ENCODE data around the gene TMC2. TPM values are rescaled to one million over a fixed set of nuclear protein-coding genes. Genes with fewer than 3 reads are reported as not detected.

Gene TMC2
- total RNA-seq, 1 donor from 2014 or later = not detected

GRCh38 chr20:2604506-2604835, 68.1 kb downstream of the TMC2 start:
- Mint-ChIP-seq H3K27ac (no peak overlapping the region), H3K4me1 (ENCODE audit: unreplicated experiment) (peaks cover 6% of the 10 kb centered on the region), H3K27me3 (peaks cover 2% of the 10 kb centered on the region), H3K4me3 (no peak overlapping the region), H3K36me3 (no peaks in the 10 kb centered on the region), H3K9me3 (peaks cover 7% of the 10 kb centered on the region)
- TF ChIP-seq CTCF (conservative IDR thresholded peaks at IDR 0.05) = no peak
- no peak for DNase-seq (ENCODE audit: extremely low spot score, unreplicated experiment)

- no peak for DNase-seq (ENCODE audit: extremely low spot score, unreplicated experiment)
- Mint-ChIP-seq H3K27me3 (peaks cover 16% of the 10 kb centered on the region), H3K36me3 (no peaks in the 10 kb centered on the region), H3K27ac (no peak overlapping the region), H3K9me3 (peaks cover 7% of the 10 kb centered on the region), H3K4me1 (ENCODE audit: unreplicated experiment) (no peaks in the 10 kb centered on the region), H3K4me3 (no peak overlapping the region)
- no peak for TF ChIP-seq CTCF (conservative IDR thresholded peaks at IDR 0.05)
Observed at GRCh38 chr20:2606507-2607006, 70.2 kb downstream of the TMC2 start.

- Mint-ChIP-seq H3K36me3 (no peaks in the 10 kb centered on the region), H3K27me3 (peaks cover 34% of the 10 kb centered on the region), H3K4me3 (no peak overlapping the region), H3K4me1 (ENCODE audit: unreplicated experiment) (no peaks in the 10 kb centered on the region), H3K9me3 (peaks cover 7% of the 10 kb centered on the region), H3K27ac (no peak overlapping the region)
- TF ChIP-seq CTCF (conservative IDR thresholded peaks at IDR 0.05) = no peak
- no peak for DNase-seq (ENCODE audit: extremely low spot score, unreplicated experiment)
Observed at GRCh38 chr20:2610326-2610725, 74.0 kb downstream of the TMC2 start.

GRCh38 chr20:2610941-2611720, 74.8 kb downstream of the TMC2 start:
- no peak for DNase-seq (ENCODE audit: extremely low spot score, unreplicated experiment)
- Mint-ChIP-seq H3K27ac (no peak overlapping the region), H3K4me3 (no peak overlapping the region), H3K27me3 (peaks cover 38% of the 10 kb centered on the region), H3K9me3 (peaks cover 7% of the 10 kb centered on the region), H3K4me1 (ENCODE audit: unreplicated experiment) (no peaks in the 10 kb centered on the region), H3K36me3 (no peaks in the 10 kb centered on the region)
- TF ChIP-seq CTCF (conservative IDR thresholded peaks at IDR 0.05) = no peak

- no peak overlapping the region for H3K27ac Mint-ChIP-seq
- TF ChIP-seq CTCF (conservative IDR thresholded peaks at IDR 0.05) = no peak
- H3K4me3 Mint-ChIP-seq = no peak overlapping the region
- DNase-seq (ENCODE audit: extremely low spot score, unreplicated experiment) = no peak
- no peaks in the 10 kb centered on the region for H3K36me3 Mint-ChIP-seq
- H3K4me1 Mint-ChIP-seq (ENCODE audit: unreplicated experiment) = no peaks in the 10 kb centered on the region
- H3K27me3 Mint-ChIP-seq = peaks cover 42% of the 10 kb centered on the region
- peaks cover 5% of the 10 kb centered on the region for H3K9me3 Mint-ChIP-seq
Observed at GRCh38 chr20:2612073-2612472, 75.7 kb downstream of the TMC2 start.

Data from type B pancreatic cell (in vitro differentiated cells).